Mesenchymal stem cell (in vitro differentiated cells and primary cell): Measurements from ENCODE around the gene SUPT3H.

Experiments used
- DNase-seq: peaks from one replicate; pipeline ENCODE4 v3.0.0-alpha.2; 2013
- H2AFZ ChIP-seq: one replicate; pipeline ENCODE4 v1.6.1; 2013; ENCODE audit warnings: low read depth, mild to moderate bottlenecking, control low read depth, inconsistent platforms, low read length, moderate library complexity
- H2AK5ac ChIP-seq: 2 replicates; pipeline ENCODE4 v1.6.1; 2013; ENCODE audit warnings: low read length, moderate library complexity, mild to moderate bottlenecking, inconsistent platforms; ENCODE audit not compliant: severe bottlenecking
- H2BK120ac ChIP-seq: one replicate; pipeline ENCODE4 v1.6.1; 2013; ENCODE audit warnings: low read depth, mild to moderate bottlenecking, inconsistent platforms, low read length, moderate library complexity
- H2BK12ac ChIP-seq, 2 experiments: one replicate each; pipeline ENCODE4 v1.6.1; 2013; ENCODE audit warnings: inconsistent platforms in 2 of 2, low read length in 2 of 2, mild to moderate bottlenecking in 2 of 2, moderate library complexity in 2 of 2, control low read depth in 1 of 2
- H2BK15ac ChIP-seq: one replicate; pipeline ENCODE4 v1.6.1; 2013; ENCODE audit warnings: mild to moderate bottlenecking, low read depth, inconsistent platforms; ENCODE audit not compliant: poor library complexity, severe bottlenecking
- H2BK5ac ChIP-seq: 2 replicates; pipeline ENCODE4 v1.6.1; 2013; ENCODE audit warnings: low read depth, mild to moderate bottlenecking, low read length, control low read depth, inconsistent platforms; ENCODE audit not compliant: poor library complexity, severe bottlenecking
- H3K14ac ChIP-seq, 2 experiments: one replicate each; pipeline ENCODE4 v1.6.1; 2013; ENCODE audit warnings: inconsistent platforms in 2 of 2, low read length in 2 of 2, control low read depth in 1 of 2, mild to moderate bottlenecking in 1 of 2, moderate library complexity in 1 of 2
- H3K18ac ChIP-seq, 2 experiments: one replicate each; pipeline ENCODE4 v1.6.1; 2013; ENCODE audit warnings: inconsistent platforms in 2 of 2, low read length in 2 of 2, control low read depth in 1 of 2, low read depth in 1 of 2, mild to moderate bottlenecking in 1 of 2
- H3K23ac ChIP-seq, 2 experiments: one replicate each; pipeline ENCODE4 v1.6.1; 2013; ENCODE audit warnings: inconsistent platforms in 2 of 2, low read length in 2 of 2, mild to moderate bottlenecking in 2 of 2, moderate library complexity in 2 of 2, control low read depth in 1 of 2
- H3K27ac ChIP-seq: 2 replicates; pipeline ENCODE4 v1.5.1; 2013; ENCODE audit warnings: mild to moderate bottlenecking, moderate library complexity, low read length, control low read depth, inconsistent platforms; ENCODE audit not compliant: poor library complexity, severe bottlenecking
- H3K27me3 ChIP-seq, 2 experiments: 2 replicates each; pipeline versions ENCODE4 v1.6.1 to v1.7.0; 2013; ENCODE audit warnings: low read length in 2 of 2, mild to moderate bottlenecking in 2 of 2, moderate library complexity in 2 of 2, control low read depth in 1 of 2, inconsistent platforms in 1 of 2; ENCODE audit not compliant: control insufficient read depth in 1 of 2, insufficient read depth in 1 of 2
- H3K36me3 ChIP-seq, 2 experiments: 2 replicates each; pipeline versions ENCODE4 v1.6.1 to v1.7.0; 2013; ENCODE audit warnings: low read length in 2 of 2, control low read depth in 1 of 2, inconsistent platforms in 1 of 2, low read depth in 1 of 2, mild to moderate bottlenecking in 1 of 2; ENCODE audit not compliant: insufficient read depth in 2 of 2, control insufficient read depth in 1 of 2
- H3K4ac ChIP-seq, 2 experiments: one replicate each; pipeline ENCODE4 v1.6.1; 2013; ENCODE audit warnings: inconsistent platforms in 2 of 2, low read length in 2 of 2, mild to moderate bottlenecking in 2 of 2, moderate library complexity in 2 of 2, control low read depth in 1 of 2, low read depth in 1 of 2
- H3K4me1 ChIP-seq: 2 replicates; pipeline ENCODE4 v1.6.1; 2013; ENCODE audit warnings: low read depth, low read length, control low read depth; ENCODE audit not compliant: control insufficient read depth, insufficient read depth
- H3K4me2 ChIP-seq: 2 replicates; pipeline ENCODE4 v1.6.1; 2013; ENCODE audit warnings: low read length, mild to moderate bottlenecking, inconsistent platforms; ENCODE audit not compliant: poor library complexity, severe bottlenecking
- H3K4me3 ChIP-seq, 2 experiments: 2 replicates each; pipeline versions ENCODE4 v1.5.1 to v1.7.0; 2013; ENCODE audit warnings: low read length in 2 of 2, mild to moderate bottlenecking in 2 of 2, control low read depth in 1 of 2, low read depth in 1 of 2; ENCODE audit not compliant: insufficient read depth in 1 of 2
- H3K79me1 ChIP-seq: replicated peaks from 2 replicates; pipeline ENCODE4 v1.6.1; 2013; ENCODE audit warnings: mild to moderate bottlenecking, control low read depth, low read length, inconsistent platforms; ENCODE audit not compliant: poor library complexity, severe bottlenecking
- H3K9ac ChIP-seq: 2 replicates; pipeline ENCODE4 v1.7.0; 2013; ENCODE audit warnings: mild to moderate bottlenecking, low read length, moderate library complexity
- H3K9me3 ChIP-seq: 2 replicates; pipeline ENCODE4 v1.7.0; 2013; ENCODE audit warnings: mild to moderate bottlenecking, low read length; ENCODE audit not compliant: control insufficient read depth
- H4K8ac ChIP-seq: one replicate; pipeline ENCODE4 v1.6.1; 2013; ENCODE audit warnings: inconsistent platforms, mild to moderate bottlenecking, low read length, moderate library complexity
- H4K91ac ChIP-seq: one replicate; pipeline ENCODE4 v1.6.1; 2013; ENCODE audit warnings: mild to moderate bottlenecking, low read length, inconsistent platforms
- WGBS: methylation state at CpG from one replicate; pipeline ENCODE4 v1.1.7; 2013; ENCODE audit warnings: mixed read lengths; 5-methylcytosine and 5-hydroxymethylcytosine counted together

The SUPT3H gene

DNA sequence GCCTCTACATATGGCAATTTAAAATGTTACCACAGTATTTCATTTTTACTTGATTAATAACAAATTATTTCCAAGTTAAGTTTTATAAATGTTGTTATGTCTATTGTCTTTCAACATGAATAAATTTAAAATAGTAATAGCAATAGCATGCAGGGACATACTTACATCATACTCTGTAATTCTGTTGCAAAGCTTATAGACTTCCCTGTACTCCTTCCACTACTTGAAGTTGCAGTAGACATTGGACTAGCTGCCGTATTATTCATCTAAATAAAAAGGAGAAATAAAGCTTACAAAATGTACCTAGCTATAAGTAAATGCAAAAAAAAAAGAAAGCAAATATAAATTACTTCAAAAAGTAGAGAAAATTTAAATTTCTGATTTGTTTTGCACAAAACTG, 12.7 kb downstream of the SUPT3H start:
- Histone ChIP-seq H3K36me3 (peaks cover 0 to 3% of the 10 kb centered on the region in 2 experiments), H2AFZ (no peak overlapping the region), H3K4me3 (no peak overlapping the region), H3K79me1 (peaks cover 10% of the 10 kb centered on the region), H2BK5ac (no peak overlapping the region), H3K4me2 (no peak overlapping the region), H2BK120ac (no peak overlapping the region), H4K91ac (no peak overlapping the region), H2AK5ac (no peak overlapping the region), H3K18ac (no peak overlapping the region), H3K9ac (no peak overlapping the region), H3K9me3 (no peaks in the 10 kb centered on the region), H2BK15ac (no peak overlapping the region), H4K8ac (no peak overlapping the region), H3K4me1 (no peaks in the 10 kb centered on the region), H3K27ac (no peak overlapping the region), H3K14ac (no peak overlapping the region), H3K27me3 (no peaks in the 10 kb centered on the region), H2BK12ac (no peak overlapping the region), H3K23ac (no peak overlapping the region), H3K4ac (no peak overlapping the region)
- DNase-seq = no peak
- no CpG with 5 or more reads among the region's 1 CpG for WGBS

DNA sequence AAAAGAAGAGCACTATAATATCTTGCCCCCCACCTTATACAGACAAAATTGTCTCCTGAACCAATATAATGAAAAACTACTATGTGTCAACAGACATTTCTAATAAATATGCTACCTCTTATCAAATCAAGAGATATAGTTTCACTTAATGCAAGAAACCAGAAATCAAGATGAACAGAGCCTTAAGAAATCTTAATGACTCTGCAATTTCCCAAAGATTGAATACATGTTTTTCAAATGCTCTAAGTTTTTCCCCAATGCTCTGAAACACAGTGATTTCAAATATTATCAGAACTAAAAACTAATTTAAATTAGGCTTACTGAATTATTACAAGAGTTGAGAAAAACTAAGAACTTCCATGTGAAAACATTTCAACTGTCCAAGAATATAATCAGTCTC, 13.3 kb downstream of the SUPT3H start:
- Histone ChIP-seq H2BK12ac (no peak overlapping the region), H3K79me1 (peaks cover 10% of the 10 kb centered on the region), H3K27ac (no peak overlapping the region), H2BK15ac (no peak overlapping the region), H2BK120ac (no peak overlapping the region), H3K9ac (no peak overlapping the region), H3K9me3 (no peaks in the 10 kb centered on the region), H4K8ac (no peak overlapping the region), H3K23ac (no peak overlapping the region), H3K4ac (no peak overlapping the region), H4K91ac (no peak overlapping the region), H3K36me3 (peaks cover 0 to 3% of the 10 kb centered on the region in 2 experiments), H2AFZ (no peak overlapping the region), H3K4me1 (no peaks in the 10 kb centered on the region), H2BK5ac (no peak overlapping the region), H2AK5ac (no peak overlapping the region), H3K27me3 (no peaks in the 10 kb centered on the region), H3K4me3 (no peak overlapping the region), H3K4me2 (no peak overlapping the region), H3K14ac (no peak overlapping the region), H3K18ac (no peak overlapping the region)
- no peak for DNase-seq

DNA sequence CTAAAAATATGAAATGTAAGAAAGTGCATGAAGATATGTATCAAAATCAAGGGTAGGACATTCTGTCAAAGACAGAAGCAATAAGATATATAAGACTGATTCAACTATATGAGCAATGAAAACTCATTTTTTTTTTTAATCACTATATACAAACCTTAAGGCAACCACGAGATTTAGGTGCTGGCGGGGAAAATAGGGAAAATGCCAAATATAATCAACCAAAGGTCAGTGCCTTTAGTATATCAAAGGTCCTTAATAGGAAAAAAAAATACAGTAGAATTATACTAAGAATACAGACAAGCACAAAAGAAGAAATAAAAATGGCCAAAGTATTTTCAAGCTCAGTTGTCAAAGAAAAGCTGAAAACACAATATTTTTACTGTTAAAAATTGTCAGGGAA, 24.1 kb downstream of the SUPT3H start:
- H3K27me3 ChIP-seq = no peaks in the 10 kb centered on the region
- H3K27ac ChIP-seq = no peak overlapping the region
- H2BK12ac ChIP-seq = no peak overlapping the region
- H3K4me1 ChIP-seq = no peaks in the 10 kb centered on the region
- no peak overlapping the region for H2BK120ac ChIP-seq
- no peak overlapping the region for H3K18ac ChIP-seq
- H3K36me3 ChIP-seq = no peaks in the 10 kb centered on the region
- no peak overlapping the region for H3K9ac ChIP-seq
- no peak overlapping the region for H2BK15ac ChIP-seq
- no peak overlapping the region for H3K4me2 ChIP-seq
- H3K4ac ChIP-seq = no peak overlapping the region
- no peak overlapping the region for H4K8ac ChIP-seq
- H3K79me1 ChIP-seq = peaks cover 10% of the 10 kb centered on the region
- H2AK5ac ChIP-seq = no peak overlapping the region
- no peak for DNase-seq
- H2AFZ ChIP-seq = no peak overlapping the region
- no peak overlapping the region for H3K4me3 ChIP-seq
- H2BK5ac ChIP-seq = no peak overlapping the region
- no peak overlapping the region for H3K23ac ChIP-seq
- H3K14ac ChIP-seq = no peak overlapping the region
- WGBS = no CpG with 5 or more reads among the region's 2 CpGs
- H3K9me3 ChIP-seq = no peaks in the 10 kb centered on the region
- H4K91ac ChIP-seq = no peak overlapping the region

DNA sequence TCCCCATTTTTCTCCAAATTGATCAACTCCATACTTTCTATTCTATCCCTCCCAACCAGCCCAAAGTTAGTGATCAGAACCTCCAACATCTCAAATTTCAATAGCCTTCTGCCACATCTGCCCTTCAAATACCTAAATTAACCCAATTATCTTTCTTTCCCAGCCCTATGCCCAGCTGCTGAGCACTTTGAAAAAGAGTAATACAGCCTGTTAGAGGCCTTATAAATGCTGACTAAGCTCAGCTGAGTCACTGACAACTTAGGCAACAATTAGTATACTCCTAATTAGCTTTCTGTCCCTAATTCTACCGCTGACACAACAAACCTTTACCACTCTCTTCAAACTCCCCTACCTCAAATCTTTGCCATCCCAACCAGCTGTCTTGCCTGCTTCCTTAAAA, 26.1 kb downstream of the SUPT3H start:
- Histone ChIP-seq H2BK12ac (no peak overlapping the region), H3K36me3 (no peaks in the 10 kb centered on the region), H4K91ac (no peak overlapping the region), H3K18ac (no peak overlapping the region), H3K9me3 (no peaks in the 10 kb centered on the region), H3K27ac (no peak overlapping the region), H3K23ac (no peak overlapping the region), H2BK120ac (no peak overlapping the region), H3K4me1 (no peaks in the 10 kb centered on the region), H3K14ac (no peak overlapping the region), H3K9ac (no peak overlapping the region), H2BK5ac (no peak overlapping the region), H4K8ac (no peak overlapping the region), H3K4ac (no peak overlapping the region), H3K4me3 (no peak overlapping the region), H3K4me2 (no peak overlapping the region), H2AFZ (no peak overlapping the region), H3K27me3 (no peaks in the 10 kb centered on the region), H3K79me1 (peaks cover 10% of the 10 kb centered on the region), H2BK15ac (no peak overlapping the region), H2AK5ac (no peak overlapping the region)
- WGBS = no CpG with 5 or more reads among the region's 1 CpG
- DNase-seq = no peak
